Muscle of arm (tissue), 12 donors: ENCODE results near the gene CFAP45. TPM values are rescaled to one million over a fixed set of nuclear protein-coding genes. Genes with fewer than 3 reads are reported as not detected.

Experiments used
- DNase-seq: peaks from one replicate; pipeline ENCODE4 v3.0.0-alpha.2; 2013
- polyA plus RNA-seq, 12 donors: library from polyadenylated mRNA; unstranded; fragments of 120-200 nt; gene quantifications; one replicate each; pipeline ENCODE4 v1.2.1, GENCODE V29; 2013; ENCODE audit not compliant: insufficient read length in 12 of 12

The CFAP45 gene
- polyA plus RNA-seq, 12 donors: 0.22 to 0.54 (median 0.27) TPM; not detected in 2

DNA sequence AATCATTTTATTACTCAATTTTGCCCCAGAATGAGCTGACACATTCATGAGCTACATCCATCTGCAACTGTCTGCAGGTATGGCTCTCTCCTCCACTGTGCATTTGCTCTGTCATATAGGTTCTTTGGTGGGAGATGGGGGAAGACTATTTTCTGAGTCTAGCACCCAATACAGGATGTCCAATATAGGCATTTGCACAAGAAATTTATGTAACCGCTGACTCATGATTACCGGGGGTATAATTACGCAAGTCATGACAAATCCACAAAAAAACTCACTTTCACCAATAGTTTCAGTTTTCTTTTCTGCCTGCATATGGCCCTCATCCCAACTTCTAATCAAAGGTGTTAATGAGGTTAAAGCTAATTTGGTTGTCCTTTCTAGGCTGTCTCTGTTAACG is 20.0 kb downstream of the CFAP45 start:
- no peak for DNase-seq

DNA sequence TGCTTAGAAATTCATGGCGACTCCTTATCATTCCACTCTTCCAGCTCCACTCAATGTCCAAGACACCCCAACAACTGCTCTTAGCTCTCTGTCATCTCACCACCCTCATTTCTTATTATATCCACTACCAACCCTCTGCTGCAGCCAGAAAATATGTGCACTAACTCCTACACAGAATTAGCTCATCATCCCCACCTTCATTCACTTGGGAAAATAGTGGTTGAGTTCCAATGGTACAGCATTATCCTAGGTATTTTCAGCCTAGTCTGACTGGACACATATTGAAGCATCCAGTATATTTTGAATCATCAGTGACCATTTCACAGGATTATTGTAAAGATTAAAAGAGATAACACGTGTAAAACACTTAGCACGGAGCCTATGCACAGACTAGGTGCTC is 20.8 kb downstream of the CFAP45 start:
- no peak for DNase-seq

GRCh38 chr1:159877695-159878444 is 22.1 kb downstream of the CFAP45 start:
- DNase-seq: no peak

GRCh38 chr1:159873530-159874143 is 26.3 kb downstream of the CFAP45 start:
- DNase-seq: no peak

DNA sequence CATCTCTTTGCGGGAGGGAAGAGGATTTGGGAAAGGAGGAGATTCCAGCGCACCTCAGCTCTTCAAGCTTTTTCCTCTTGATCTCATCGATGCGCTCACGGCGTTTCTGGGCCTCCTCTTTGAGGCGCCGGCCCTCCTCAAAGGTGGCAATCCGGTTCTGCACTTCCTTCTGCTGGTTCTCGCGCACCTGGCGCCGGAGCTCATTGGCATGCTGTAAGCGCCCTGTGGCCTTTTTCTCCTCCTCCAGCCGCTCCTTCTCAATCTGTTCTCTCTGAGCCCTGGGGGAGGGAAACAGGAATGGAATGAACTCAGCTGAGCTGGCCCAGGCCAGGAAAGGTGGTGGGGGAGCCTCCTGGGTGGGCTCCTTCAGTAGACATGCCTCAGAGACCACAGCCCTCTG is 27.1 kb downstream of the CFAP45 start:
- DNase-seq: no peak

DNA sequence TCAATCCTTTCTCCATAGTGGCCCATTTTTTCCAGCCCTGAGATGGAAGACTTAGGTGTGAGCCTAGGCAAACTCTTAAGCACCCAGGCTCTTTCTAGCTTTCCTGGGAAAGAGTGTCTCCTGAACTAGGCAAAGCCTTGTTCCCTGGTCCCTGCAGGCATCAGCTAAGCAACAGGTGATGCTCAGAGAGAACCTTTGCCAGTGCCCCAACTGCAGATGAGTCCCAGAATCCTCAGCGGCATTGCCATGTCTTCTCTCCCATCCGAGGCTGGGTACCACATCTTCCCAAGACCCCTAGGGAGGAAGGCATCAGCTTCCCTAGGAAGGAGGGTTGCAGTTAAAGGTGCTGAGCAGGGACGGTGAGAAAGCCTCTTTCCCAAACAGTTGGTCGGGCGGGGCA is 29.3 kb downstream of the CFAP45 start:
- DNase-seq: no peak

DNA sequence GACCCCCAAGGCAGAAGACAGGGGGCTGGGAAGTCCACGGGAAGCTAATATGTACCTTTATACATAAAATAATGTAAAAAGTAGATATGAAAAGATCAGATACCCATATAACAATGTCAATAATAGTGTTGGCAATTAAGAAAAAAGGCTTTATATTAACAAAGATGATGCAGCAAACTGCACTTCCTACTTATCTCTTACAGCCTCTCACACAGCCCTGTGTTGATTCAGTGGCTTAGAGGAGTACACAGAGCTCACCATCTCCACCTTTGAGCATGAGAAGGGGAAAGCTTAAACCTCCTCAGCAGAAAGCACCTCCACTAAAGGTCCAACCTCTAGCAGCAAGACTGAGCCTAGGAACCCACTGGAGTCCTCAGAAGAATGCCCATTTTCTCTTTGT is 30.4 kb downstream of the CFAP45 start:
- DNase-seq: no peak

DNA sequence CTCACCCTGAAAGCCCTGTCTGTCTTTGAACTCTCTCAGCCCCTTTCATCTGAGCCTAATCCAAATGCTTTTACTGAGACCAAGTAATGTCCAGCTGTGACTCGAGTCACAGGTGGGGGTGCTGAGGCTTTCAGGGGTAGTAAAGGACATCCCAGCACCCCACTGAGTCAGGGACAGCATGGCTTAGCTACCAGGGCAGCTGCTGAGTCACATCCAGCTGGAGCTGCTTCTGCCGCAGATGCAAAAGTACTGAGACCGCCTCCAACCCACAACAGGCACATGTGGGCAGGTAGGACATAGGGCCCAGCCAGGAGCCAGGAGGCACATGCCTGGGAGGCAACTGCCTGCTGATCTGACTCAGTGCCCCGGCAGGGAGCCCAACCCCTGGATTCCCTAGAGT is 30.8 kb downstream of the CFAP45 start:
- no peak for DNase-seq

GRCh38 chr1:159868766-159869165 is 31.2 kb downstream of the CFAP45 start:
- DNase-seq: no peak

DNA sequence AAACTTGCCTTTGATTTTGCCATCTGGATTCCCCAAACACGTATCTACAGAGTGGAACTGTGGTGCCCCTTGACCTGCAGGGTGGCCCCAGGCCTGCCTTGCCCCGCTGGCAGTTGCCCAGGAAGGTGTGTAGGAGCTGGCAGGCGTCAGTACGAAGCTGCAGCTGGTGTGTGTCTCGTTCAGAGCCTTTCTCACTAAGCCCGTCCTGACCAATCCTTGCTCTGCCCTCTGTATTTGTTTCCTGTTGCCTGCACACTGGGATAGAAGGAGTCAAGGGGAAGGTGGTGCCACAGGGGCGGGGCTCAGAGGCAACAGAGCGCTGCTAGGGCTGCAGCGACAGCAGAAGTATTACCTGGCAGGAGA is 32.3 kb downstream of the CFAP45 start:
- DNase-seq: no peak

DNA sequence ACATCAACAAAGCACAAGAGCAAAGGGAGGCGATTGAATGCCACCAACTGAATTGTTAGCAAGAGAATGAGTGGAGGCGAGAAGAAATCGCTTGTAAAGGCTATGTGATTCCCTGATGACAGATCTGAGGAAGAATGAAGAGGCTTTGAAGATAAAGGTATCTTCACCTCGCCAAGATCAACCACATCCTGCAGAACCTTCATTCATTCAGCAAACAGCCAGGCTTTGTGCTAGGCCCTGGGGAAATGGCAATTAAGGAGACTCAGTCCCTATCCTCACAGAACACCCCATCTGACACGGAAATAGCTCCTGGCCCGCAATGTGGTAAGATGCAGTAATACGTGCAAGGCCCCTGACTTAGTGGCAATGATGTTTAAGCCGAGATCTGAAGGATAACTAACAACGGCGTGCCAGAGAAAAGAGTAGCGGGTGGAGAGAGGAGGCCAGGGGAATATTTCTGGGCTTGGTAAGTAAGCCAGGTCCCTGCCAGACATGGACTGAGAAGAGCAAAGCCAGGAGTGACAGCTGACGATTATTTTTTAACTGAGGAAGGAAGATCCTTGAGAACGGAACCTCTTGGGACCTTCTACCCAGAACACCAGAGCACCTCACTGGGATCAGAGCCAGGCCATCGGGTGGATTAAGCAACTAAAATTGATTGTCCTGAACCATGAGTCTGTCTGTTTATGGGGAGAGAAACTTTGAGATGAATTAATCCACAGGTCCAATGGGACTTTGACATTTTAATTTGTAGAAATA is 32.9 kb downstream of the CFAP45 start:
- DNase-seq: no peak

GRCh38 chr1:159866066-159866465 is 33.9 kb downstream of the CFAP45 start:
- no peak for DNase-seq

- no peak for DNase-seq
These were observed 35.7 kb downstream of the CFAP45 start for GRCh38 chr1:159864262-159864661.

GRCh38 chr1:159862557-159862956 is 37.4 kb downstream of the CFAP45 start, which contains the start of gene VSIG8:
VSIG8 (minus strand) TSS chr1:159862657; CDS start chr1:159862521, 136 bp downstream.
- no peak for DNase-seq

- DNase-seq: no peak
These were observed 37.9 kb downstream of the CFAP45 start for GRCh38 chr1:159862031-159862430.

DNA sequence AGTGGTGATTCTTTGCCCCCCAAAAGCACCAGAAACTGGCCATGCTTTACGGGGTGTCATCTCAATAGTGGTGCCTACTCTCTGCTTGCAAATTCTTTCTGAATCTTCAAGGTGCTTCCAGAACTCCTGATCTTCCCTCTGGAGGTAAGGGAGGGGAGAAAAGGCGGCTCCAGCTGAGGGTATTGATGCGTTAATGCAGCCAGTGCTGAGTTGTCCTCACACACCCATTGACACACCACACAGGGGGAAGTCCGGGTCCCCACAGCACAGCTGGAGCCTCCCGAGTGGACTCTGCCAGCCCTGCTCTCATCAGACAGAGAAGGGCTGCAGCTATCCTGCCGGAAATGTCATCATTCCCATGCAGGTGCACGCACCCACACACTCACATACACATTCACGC is 38.7 kb downstream of the CFAP45 start:
- DNase-seq: no peak

GRCh38 chr1:159860456-159860855 is 39.5 kb downstream of the CFAP45 start:
- DNase-seq: no peak

DNA sequence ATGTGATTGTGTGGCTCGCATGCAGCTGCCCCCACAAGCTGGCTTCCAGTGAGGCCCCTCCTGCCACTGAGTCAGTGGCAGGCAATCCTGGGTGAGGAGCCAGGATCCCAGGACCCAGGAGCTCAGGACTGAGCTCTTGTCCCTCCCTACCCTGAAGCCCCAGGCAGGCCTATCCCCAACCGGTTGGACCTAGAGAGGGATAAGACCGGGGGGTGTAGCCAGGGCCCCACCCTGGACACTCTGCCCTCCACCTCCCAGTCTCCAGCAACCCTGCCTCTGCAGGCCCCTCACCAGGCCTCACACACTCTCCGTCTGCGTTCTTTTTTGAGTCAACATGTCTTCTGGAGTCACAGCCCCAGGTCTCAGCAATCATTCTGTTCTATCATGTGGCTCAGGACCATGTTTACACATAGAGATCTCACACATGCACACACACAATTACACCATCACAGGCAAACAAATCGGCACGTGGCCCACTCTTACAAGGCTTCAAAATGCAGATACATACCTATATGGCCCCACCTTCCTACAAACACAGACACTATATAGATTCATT is 40.1 kb downstream of the CFAP45 start:
- no peak for DNase-seq

GRCh38 chr1:159857889-159858288 is 42.1 kb downstream of the CFAP45 start:
- no peak for DNase-seq

GRCh38 chr1:159856576-159856975 is 43.4 kb downstream of the CFAP45 start:
- no peak for DNase-seq

DNA sequence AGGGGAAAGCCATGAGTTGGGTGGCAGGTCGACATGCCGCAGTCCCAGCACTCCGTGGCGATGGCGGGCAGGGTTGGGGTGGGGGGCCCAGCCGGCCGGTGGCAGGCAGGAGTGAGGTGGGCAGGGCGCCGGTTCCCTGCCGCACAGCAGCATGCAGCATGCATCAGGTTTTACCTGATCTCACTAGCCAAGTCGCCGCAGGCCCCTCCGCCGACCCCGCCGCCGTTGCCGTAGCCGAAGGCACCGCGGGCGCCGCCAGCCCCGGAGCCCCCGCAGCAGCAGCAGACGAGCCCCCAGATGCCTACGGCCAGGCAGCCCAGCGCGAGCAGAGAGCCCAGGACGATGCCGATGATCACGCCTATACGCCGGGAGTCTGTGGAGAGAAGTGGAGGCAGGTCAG is 44.3 kb downstream of the CFAP45 start:
- DNase-seq: no peak

- DNase-seq: peak; percentile 79
These were observed 45.2 kb downstream of the CFAP45 start for GRCh38 chr1:159854693-159855192.
